Neuronal stem cell (in vitro differentiated cells): Measurements from ENCODE around the gene KLHDC8B.
A peak's percentile ranks its signal among the peaks of the same experiment; 100 is the strongest.

Experiments
- DNase-seq: peaks from one replicate; pipeline ENCODE4 v3.0.0-alpha.2; 2013; ENCODE audit warnings: low spot score
- H2AFZ ChIP-seq: one replicate; pipeline ENCODE4 v1.6.1; 2013; ENCODE audit warnings: mild to moderate bottlenecking, low read length, inconsistent platforms
- H2AK5ac ChIP-seq: 2 replicates; pipeline ENCODE4 v1.6.1; 2013; ENCODE audit warnings: low read depth, mild to moderate bottlenecking, inconsistent platforms, low read length, moderate library complexity, mixed read lengths
- H2BK120ac ChIP-seq: 2 replicates; pipeline ENCODE4 v1.6.1; 2013; ENCODE audit warnings: low read depth, mild to moderate bottlenecking, inconsistent platforms, low read length, moderate library complexity, mixed read lengths
- H2BK12ac ChIP-seq: one replicate; pipeline ENCODE4 v1.6.1; 2013; ENCODE audit warnings: low read length, inconsistent platforms
- H2BK15ac ChIP-seq: 2 replicates; pipeline ENCODE4 v1.6.1; 2013; ENCODE audit warnings: mild to moderate bottlenecking, low read length, inconsistent platforms, mixed read lengths
- H2BK5ac ChIP-seq: one replicate; pipeline ENCODE4 v1.6.1; 2013; ENCODE audit warnings: inconsistent platforms, mild to moderate bottlenecking, low read length, moderate library complexity
- H3K14ac ChIP-seq: one replicate; pipeline ENCODE4 v1.6.1; 2013; ENCODE audit warnings: low read length, inconsistent platforms
- H3K18ac ChIP-seq: 2 replicates; pipeline ENCODE4 v1.6.1; 2013; ENCODE audit warnings: low read length, inconsistent platforms
- H3K23ac ChIP-seq: 2 replicates; pipeline ENCODE4 v1.6.1; 2013; ENCODE audit warnings: low read depth, mild to moderate bottlenecking, mixed read lengths, low read length, inconsistent platforms; ENCODE audit not compliant: poor library complexity
- H3K27ac ChIP-seq: replicated peaks from 3 replicates; pipeline ENCODE4 v1.5.1; 2013; ENCODE audit warnings: low read length, inconsistent platforms
- H3K27me3 ChIP-seq, 3 experiments: 2 replicates each; pipeline ENCODE4 v1.6.1; 2013; ENCODE audit warnings: low read length in 3 of 3, mild to moderate bottlenecking in 2 of 3, inconsistent platforms in 1 of 3, low read depth in 1 of 3, mixed read lengths in 1 of 3, moderate library complexity in 1 of 3; ENCODE audit not compliant: control insufficient read depth in 3 of 3, insufficient read depth in 3 of 3
- H3K36me3 ChIP-seq, 2 donors: replicated peaks in 1 of 2; 2 replicates each; pipeline ENCODE4 v1.6.1; 2013; ENCODE audit warnings: low read length in 2 of 2; ENCODE audit not compliant: control insufficient read depth in 2 of 2, insufficient read depth in 2 of 2
- H3K4ac ChIP-seq: 2 replicates; pipeline ENCODE4 v1.6.1; 2013; ENCODE audit warnings: inconsistent platforms, mild to moderate bottlenecking, low read length, moderate library complexity
- H3K4me1 ChIP-seq, 2 donors: 1 replicate in 1 of 2; 2 replicates in 1 of 2; pipeline ENCODE4 v1.6.1; 2013; ENCODE audit warnings: low read length in 2 of 2, low read depth in 1 of 2; ENCODE audit not compliant: control insufficient read depth in 2 of 2, insufficient read depth in 1 of 2
- H3K4me2 ChIP-seq: one replicate; pipeline ENCODE4 v1.6.1; 2013; ENCODE audit warnings: mild to moderate bottlenecking, low read length, inconsistent platforms; ENCODE audit not compliant: insufficient read depth, poor library complexity, severe bottlenecking
- H3K4me3 ChIP-seq, 2 donors: 2 replicates each; pipeline ENCODE4 v1.5.1; 2013; ENCODE audit warnings: low read length in 2 of 2, mild to moderate bottlenecking in 2 of 2, inconsistent platforms in 1 of 2, moderate library complexity in 1 of 2
- H3K79me1 ChIP-seq: one replicate; pipeline ENCODE4 v1.6.1; 2013; ENCODE audit warnings: low read depth, mild to moderate bottlenecking, inconsistent platforms, low read length, moderate library complexity
- H3K9ac ChIP-seq: one replicate; pipeline ENCODE4 v1.6.1; 2013; ENCODE audit warnings: mild to moderate bottlenecking, low read depth, low read length, inconsistent platforms; ENCODE audit not compliant: poor library complexity
- H3K9me3 ChIP-seq, 2 donors: replicated peaks in 1 of 2; 2 replicates each; pipeline versions ENCODE3 to v1.6.1; 2013; ENCODE audit warnings: low read length in 2 of 2, mild to moderate bottlenecking in 2 of 2, inconsistent platforms in 1 of 2, low read depth in 1 of 2, mixed read lengths in 1 of 2, moderate library complexity in 1 of 2; ENCODE audit not compliant: control insufficient read depth in 2 of 2, insufficient read depth in 1 of 2
- H4K8ac ChIP-seq: one replicate; pipeline ENCODE4 v1.6.1; 2013; ENCODE audit warnings: low read depth, mild to moderate bottlenecking, inconsistent platforms, low read length, moderate library complexity
- H4K91ac ChIP-seq: one replicate; pipeline ENCODE4 v1.6.1; 2013; ENCODE audit warnings: low read length, low read depth, mild to moderate bottlenecking, inconsistent platforms; ENCODE audit not compliant: poor library complexity
- WGBS, 2 donors: extraction: QIAGEN DNeasy Blood & Tissue Kit; methylation state at CpG; one replicate each; pipeline ENCODE4 v1.1.7; 2013; ENCODE audit warnings: missing lambda C conversion rate in 2 of 2, mixed read lengths in 1 of 2; ENCODE audit not compliant: insufficient read length in 2 of 2, insufficient replicate concordance in 1 of 2; ENCODE audit errors: extremely low coverage in 2 of 2; 5-methylcytosine and 5-hydroxymethylcytosine counted together

The KLHDC8B gene

GRCh38 chr3:49134471-49135265 lies 36.7 kb upstream of the KLHDC8B start:
- H3K14ac ChIP-seq, result no peak overlapping the region
- H3K4ac ChIP-seq, result no peak overlapping the region
- no peak overlapping the region for H3K4me2 ChIP-seq
- no peak overlapping the region for H2BK120ac ChIP-seq
- H4K91ac ChIP-seq, result no peak overlapping the region
- H2AFZ ChIP-seq, result no peak overlapping the region
- H3K4me3 ChIP-seq, result no peak overlapping the region
- H3K9ac ChIP-seq, result no peak overlapping the region
- DNase-seq, result no peak
- H2BK15ac ChIP-seq, result peak overlapping the region; percentile 6
- peak overlapping the region; percentile 28 for H2BK12ac ChIP-seq
- peaks cover 4 to 7% of the 10 kb centered on the region in 2 donors for H3K4me1 ChIP-seq
- H3K23ac ChIP-seq, result no peak overlapping the region
- peak overlapping the region; percentile 92 for H2AK5ac ChIP-seq
- no peaks in the 10 kb centered on the region for H3K27me3 ChIP-seq
- no peaks in the 10 kb centered on the region for H3K9me3 ChIP-seq
- H3K36me3 ChIP-seq, result peaks cover 5 to 11% of the 10 kb centered on the region in 2 donors
- H3K18ac ChIP-seq, result peak overlapping the region; percentile 48
- WGBS, 2 donors, result no CpG with 5 or more reads among the region's 3 CpGs
- H2BK5ac ChIP-seq, result no peak overlapping the region
- no peak overlapping the region for H3K27ac ChIP-seq
- peaks cover 3% of the 10 kb centered on the region for H3K79me1 ChIP-seq
- no peak overlapping the region for H4K8ac ChIP-seq

- Histone ChIP-seq H2BK5ac (peak overlapping the region; percentile 16), H2AFZ (no peak overlapping the region), H3K4me3 (no peak overlapping the region), H3K23ac (no peak overlapping the region), H3K9ac (no peak overlapping the region), H3K4me2 (no peak overlapping the region), H3K79me1 (peaks cover 3% of the 10 kb centered on the region), H4K8ac (no peak overlapping the region), H3K4me1 (peaks cover 9 to 11% of the 10 kb centered on the region in 2 donors), H3K36me3 (peaks cover 5 to 8% of the 10 kb centered on the region in 2 donors), H2BK15ac (peak overlapping the region; percentile 6), H3K4ac (no peak overlapping the region), H2AK5ac (peak overlapping the region; percentile 92), H3K27me3 (no peaks in the 10 kb centered on the region), H3K14ac (no peak overlapping the region), H3K18ac (no peak overlapping the region), H2BK120ac (no peak overlapping the region), H3K27ac (no peak overlapping the region), H4K91ac (no peak overlapping the region), H3K9me3 (no peaks in the 10 kb centered on the region), H2BK12ac (no peak overlapping the region)
- no peak for DNase-seq
- no CpG with 5 or more reads among the region's 4 CpGs for WGBS, 2 donors
Measured at GRCh38 chr3:49135499-49135898, 35.9 kb upstream of the KLHDC8B start.

- H4K91ac ChIP-seq, result no peak overlapping the region
- no peak overlapping the region for H2BK15ac ChIP-seq
- no peak overlapping the region for H2BK5ac ChIP-seq
- peaks cover 4 to 5% of the 10 kb centered on the region in 2 donors for H3K4me1 ChIP-seq
- no peaks in the 10 kb centered on the region for H3K36me3 ChIP-seq
- no peaks in the 10 kb centered on the region for H3K79me1 ChIP-seq
- no peak overlapping the region for H3K18ac ChIP-seq
- no peak overlapping the region for H3K27ac ChIP-seq
- no peak for DNase-seq
- WGBS, 2 donors, result no CpG with 5 or more reads among the region's 3 CpGs
- no peak overlapping the region for H3K14ac ChIP-seq
- H3K4me2 ChIP-seq, result no peak overlapping the region
- H3K4me3 ChIP-seq, result no peak overlapping the region
- no peak overlapping the region for H4K8ac ChIP-seq
- peaks cover 0 to 5% (median 0%) of the 10 kb centered on the region in 3 experiments for H3K27me3 ChIP-seq
- H2BK120ac ChIP-seq, result no peak overlapping the region
- no peak overlapping the region for H3K9ac ChIP-seq
- H3K4ac ChIP-seq, result no peak overlapping the region
- no peak overlapping the region for H2AFZ ChIP-seq
- H3K23ac ChIP-seq, result no peak overlapping the region
- no peak overlapping the region for H2AK5ac ChIP-seq
- H2BK12ac ChIP-seq, result no peak overlapping the region
- H3K9me3 ChIP-seq, result peaks cover 5% of the 10 kb centered on the region in 2 donors
Measured at GRCh38 chr3:49140080-49140479, 31.3 kb upstream of the KLHDC8B start.

- Histone ChIP-seq H3K9ac (no peak overlapping the region), H2AFZ (no peak overlapping the region), H3K4ac (no peak overlapping the region)
Measured at GRCh38 chr3:49148159-49148558, 23.2 kb upstream of the KLHDC8B start.

More at GRCh38 chr3:49148159-49148558, 23.2 kb upstream of the KLHDC8B start:
- H4K8ac ChIP-seq, result no peak overlapping the region
- peaks cover 0 to 2% of the 10 kb centered on the region in 2 donors for H3K9me3 ChIP-seq
- no peak overlapping the region for H3K27ac ChIP-seq
- WGBS, 2 donors, result no CpG with 5 or more reads among the region's 5 CpGs
- no peak overlapping the region for H2BK12ac ChIP-seq
- no peaks in the 10 kb centered on the region for H3K79me1 ChIP-seq
- no peak overlapping the region for H2BK120ac ChIP-seq
- no peaks in the 10 kb centered on the region for H3K36me3 ChIP-seq
- H3K4me3 ChIP-seq, result no peak overlapping the region
- H3K27me3 ChIP-seq, result peaks cover 0 to 4% (median 0%) of the 10 kb centered on the region in 3 experiments
- no peak overlapping the region for H3K14ac ChIP-seq
- no peak overlapping the region for H3K4me2 ChIP-seq
- H3K18ac ChIP-seq, result no peak overlapping the region
- no peaks in the 10 kb centered on the region for H3K4me1 ChIP-seq
- no peak overlapping the region for H2BK15ac ChIP-seq
- no peak overlapping the region for H2BK5ac ChIP-seq
- no peak overlapping the region for H2AK5ac ChIP-seq
- no peak overlapping the region for H4K91ac ChIP-seq
- no peak for DNase-seq
- no peak overlapping the region for H3K23ac ChIP-seq
